Urinary bladder (tissue), 4 donors: ENCODE data around the gene PCBD2. TPM values are rescaled to one million over a fixed set of nuclear protein-coding genes. Genes with fewer than 3 reads are reported as not detected.
"Not testable (repeated sequence)": the region's sequence is repeated elsewhere in the genome, so short reads cannot be mapped to it uniquely, and the experiment has no call there.

Experiments
- DNase-seq: peaks from one replicate; pipeline ENCODE4 v3.0.0-alpha.2; 2015; ENCODE audit errors: extremely low spot score
- H3K27ac ChIP-seq: one replicate; pipeline ENCODE4 v1.5.1; 2013; ENCODE audit warnings: low read depth, mild to moderate bottlenecking, moderate library complexity
- H3K36me3 ChIP-seq: one replicate; pipeline ENCODE4 v1.6.1; 2013; ENCODE audit warnings: mild to moderate bottlenecking, moderate library complexity; ENCODE audit not compliant: insufficient read depth
- H3K4me1 ChIP-seq: one replicate; pipeline ENCODE4 v1.6.1; 2013; ENCODE audit warnings: mild to moderate bottlenecking, moderate library complexity; ENCODE audit not compliant: insufficient read depth
- H3K4me3 ChIP-seq: one replicate; pipeline ENCODE4 v1.5.1; 2013; ENCODE audit warnings: low read depth, low read length
- WGBS: extraction: QIAGEN DNeasy Blood & Tissue Kit; methylation state at CpG from one replicate; pipeline ENCODE4 v1.1.7; 2013; 5-methylcytosine and 5-hydroxymethylcytosine counted together
- polyA plus RNA-seq: library from polyadenylated mRNA; stranded (reverse); fragments of 200-250 nt; gene quantifications from one replicate; pipeline ENCODE4 v1.2.3, GENCODE V29; 2013
- total RNA-seq: library from RNA; depleted of rRNA; stranded (reverse); fragments of >200 nt; gene quantifications from one replicate; pipeline ENCODE4 v1.2.3, GENCODE V29; 2014
- donor health status: healthy with polysubstance abuse.
- donor health status: healthy.

PCBD2 gene
- total and polyA plus RNA-seq, 2 donors, result 5.4 to 11.9 TPM

DNA sequence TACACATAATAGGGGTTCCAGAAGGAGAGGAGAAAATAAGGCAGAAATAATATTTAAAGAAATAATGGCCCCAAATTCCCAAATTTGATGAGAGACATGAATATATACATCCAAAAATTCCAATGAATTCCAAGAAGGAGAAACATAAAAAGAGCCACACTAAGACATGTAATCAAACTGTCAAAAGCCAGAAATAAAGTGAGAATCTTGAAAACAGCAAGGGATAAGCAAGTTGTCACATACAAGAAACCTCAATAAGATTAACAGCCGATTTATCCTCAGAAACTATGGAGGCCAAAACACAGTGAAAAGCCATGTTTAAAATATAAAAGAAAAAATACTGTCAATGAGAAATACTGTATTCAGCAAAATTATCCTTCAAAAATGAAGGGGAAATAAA, 77.3 kb downstream of the PCBD2 start:
- no peak for DNase-seq
- no peak overlapping the region for H3K4me3 ChIP-seq
- H3K36me3 ChIP-seq, result no peaks in the 10 kb centered on the region
- no peaks in the 10 kb centered on the region for H3K4me1 ChIP-seq
- H3K27ac ChIP-seq, result no peak overlapping the region
- 95% methylated on average over 1 of the region's 1 CpG for WGBS

- no peak overlapping the region for H3K27ac ChIP-seq
- WGBS, result 72% methylated on average over 3 of the region's 3 CpGs
- no peak for DNase-seq
- H3K36me3 ChIP-seq, result no peaks in the 10 kb centered on the region
- H3K4me1 ChIP-seq, result no peaks in the 10 kb centered on the region
- no peak overlapping the region for H3K4me3 ChIP-seq
These were observed 84.4 kb downstream of the PCBD2 start for GRCh38 chr5:134989266-134989830.

DNA sequence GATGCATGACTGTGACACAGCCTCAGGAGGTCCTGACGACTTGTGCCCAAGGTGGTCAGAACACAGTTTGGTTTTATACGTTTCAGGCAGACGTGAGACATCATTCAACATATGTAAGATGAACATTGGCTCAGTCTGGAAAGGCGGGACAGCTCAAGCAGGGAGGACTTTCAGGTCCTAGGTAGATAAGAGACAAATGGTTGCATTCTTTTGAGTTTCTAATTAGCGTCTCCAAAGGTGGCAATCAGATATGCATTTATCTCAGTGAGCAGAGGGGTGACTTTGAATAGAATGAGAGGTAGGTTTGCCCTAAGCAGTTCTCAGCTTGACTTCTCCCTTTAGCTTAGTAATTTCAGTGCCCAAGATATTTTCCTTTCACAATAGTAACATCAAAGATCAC, 85.3 kb downstream of the PCBD2 start:
- DNase-seq, H3K27ac ChIP-seq: not testable (repeated sequence)
- 84% methylated on average over 5 of the region's 5 CpGs for WGBS

DNA sequence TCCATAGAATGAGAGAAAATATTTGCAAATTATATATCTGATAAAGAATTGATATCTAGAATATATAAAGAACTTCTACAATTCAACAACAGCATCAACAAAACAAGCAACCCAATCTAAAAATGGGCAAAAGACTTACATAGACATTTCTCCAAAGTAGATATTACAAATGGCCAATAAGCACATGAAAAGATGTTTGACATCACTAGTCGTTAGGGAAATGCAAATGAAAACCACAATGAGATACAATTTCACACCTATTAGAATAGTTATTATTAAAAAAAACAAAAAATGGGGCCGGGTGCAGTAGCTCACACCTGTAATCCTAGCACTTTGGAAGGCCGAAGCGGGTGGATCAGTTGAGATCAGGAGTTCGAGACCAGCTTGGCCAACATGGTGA, 87.2 kb downstream of the PCBD2 start:
- 97% methylated on average over 5 of the region's 5 CpGs for WGBS
- Histone ChIP-seq H3K4me3 (no peak overlapping the region), H3K4me1 (no peaks in the 10 kb centered on the region), H3K36me3 (no peaks in the 10 kb centered on the region), H3K27ac (no peak overlapping the region)
- DNase-seq, result no peak

More for the DNA sequence above, 85.3 kb downstream of the PCBD2 start:
- not testable (repeated sequence) for H3K36me3 ChIP-seq, H3K4me3 ChIP-seq, H3K4me1 ChIP-seq

DNA sequence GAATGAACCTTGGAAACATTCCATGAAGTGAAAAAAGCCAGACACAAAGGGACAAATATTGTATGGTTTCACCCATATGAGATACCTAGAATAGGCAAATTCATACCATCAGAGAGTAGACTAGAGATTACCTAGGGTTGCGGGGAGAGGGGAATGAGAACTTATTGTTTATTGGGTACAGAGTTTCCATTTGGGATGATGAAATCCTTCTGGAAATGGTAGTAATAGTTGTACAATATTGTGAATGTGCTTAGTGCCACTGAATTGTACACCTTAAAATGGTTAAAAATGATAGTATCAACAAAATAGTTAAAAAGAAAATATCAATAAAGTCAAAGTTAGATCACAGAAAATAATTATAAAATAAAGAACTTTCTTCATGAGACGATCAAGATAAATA, 88.2 kb downstream of the PCBD2 start:
- DNase-seq, result no peak
- H3K36me3 ChIP-seq, result no peaks in the 10 kb centered on the region
- H3K4me3 ChIP-seq, result no peak overlapping the region
- H3K27ac ChIP-seq, result no peak overlapping the region
- 93% methylated on average over 2 of the region's 2 CpGs for WGBS
- H3K4me1 ChIP-seq, result no peaks in the 10 kb centered on the region

- no peaks in the 10 kb centered on the region for H3K4me1 ChIP-seq
- no peak overlapping the region for H3K27ac ChIP-seq
- H3K36me3 ChIP-seq, result no peaks in the 10 kb centered on the region
- no peak for DNase-seq
- 77% methylated on average over 2 of the region's 2 CpGs for WGBS
- no peak overlapping the region for H3K4me3 ChIP-seq
These were observed 89.7 kb downstream of the PCBD2 start for GRCh38 chr5:134994560-134995156.

GRCh38 chr5:134995850-134996402, 91.0 kb downstream of the PCBD2 start:
- Histone ChIP-seq H3K27ac (no peak overlapping the region), H3K4me3 (no peak overlapping the region), H3K36me3 (no peaks in the 10 kb centered on the region), H3K4me1 (no peaks in the 10 kb centered on the region)
- DNase-seq, result no peak
- WGBS, result 93% methylated on average over 8 of the region's 8 CpGs

DNA sequence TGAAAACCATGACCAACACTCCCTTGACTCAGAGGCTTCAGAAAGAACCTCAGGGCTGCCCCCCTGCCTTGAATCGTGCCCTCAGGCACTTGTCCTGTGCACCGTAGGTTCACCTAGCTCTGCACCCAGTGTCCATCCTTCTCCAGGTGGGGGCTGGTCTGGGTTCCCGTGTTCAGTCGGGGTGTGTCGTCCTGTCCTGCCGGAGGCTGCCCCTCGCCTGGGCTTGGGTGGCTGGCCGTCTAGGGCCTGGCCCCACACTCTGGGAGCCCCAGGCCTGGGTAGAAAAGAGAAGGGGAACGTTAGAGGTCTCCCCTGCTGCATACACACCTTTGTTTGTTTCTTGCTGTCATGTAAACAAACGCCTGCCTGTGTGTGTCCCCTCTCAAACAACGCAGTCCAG, 92.1 kb downstream of the PCBD2 start:
- Histone ChIP-seq H3K4me3 (no peak overlapping the region), H3K27ac (no peak overlapping the region), H3K4me1 (no peaks in the 10 kb centered on the region), H3K36me3 (no peaks in the 10 kb centered on the region)
- WGBS, result 75% methylated on average over 11 of the region's 11 CpGs
- DNase-seq, result no peak

- not testable (repeated sequence) for H3K4me1 ChIP-seq, H3K27ac ChIP-seq, H3K4me3 ChIP-seq, DNase-seq, H3K36me3 ChIP-seq
- WGBS, result 86% methylated on average over 5 of the region's 5 CpGs
These were observed 93.1 kb downstream of the PCBD2 start for GRCh38 chr5:134998068-134998467.

GRCh38 chr5:135004376-135004775, 99.4 kb downstream of the PCBD2 start:
- WGBS, result 96% methylated on average over 3 of the region's 3 CpGs
- no peaks in the 10 kb centered on the region for H3K4me1 ChIP-seq
- DNase-seq, result no peak
- no peaks in the 10 kb centered on the region for H3K36me3 ChIP-seq
- no peak overlapping the region for H3K27ac ChIP-seq
- no peak overlapping the region for H3K4me3 ChIP-seq

DNA sequence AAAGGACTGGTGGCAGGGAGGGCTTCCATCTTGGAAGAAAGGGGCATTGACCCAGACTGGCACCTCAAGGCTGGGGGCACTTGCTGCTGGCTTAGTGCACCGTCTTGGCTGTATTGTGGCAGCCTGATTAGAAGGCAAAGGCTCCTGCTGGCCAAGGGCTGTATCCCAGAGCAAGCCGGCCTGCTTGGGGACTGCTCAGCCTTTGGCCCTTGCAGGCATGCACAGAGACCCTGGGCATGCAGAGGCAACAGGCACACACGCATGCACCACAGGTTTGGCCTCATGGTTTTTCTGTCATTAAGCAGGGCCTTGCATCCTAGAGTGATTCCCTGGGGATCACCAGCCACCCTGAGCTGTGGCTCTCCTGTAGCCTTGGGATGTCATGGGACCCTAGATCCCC, 100.1 kb downstream of the PCBD2 start:
- Histone ChIP-seq H3K36me3 (no peaks in the 10 kb centered on the region), H3K4me3 (no peak overlapping the region), H3K4me1 (no peaks in the 10 kb centered on the region), H3K27ac (no peak overlapping the region)
- DNase-seq, result no peak
- 97% methylated on average over 3 of the region's 3 CpGs for WGBS

- no peak for DNase-seq
- H3K4me1 ChIP-seq, result no peaks in the 10 kb centered on the region
- no peak overlapping the region for H3K27ac ChIP-seq
- H3K36me3 ChIP-seq, result no peaks in the 10 kb centered on the region
- 94% methylated on average over 9 of the region's 9 CpGs for WGBS
- H3K4me3 ChIP-seq, result no peak overlapping the region
These were observed 102.4 kb downstream of the PCBD2 start for GRCh38 chr5:135007305-135007704.

- H3K36me3 ChIP-seq, result no peaks in the 10 kb centered on the region
- no peak for DNase-seq
- H3K27ac ChIP-seq, result no peak overlapping the region
- 89% methylated on average over 11 of the region's 11 CpGs for WGBS
- no peaks in the 10 kb centered on the region for H3K4me1 ChIP-seq
- H3K4me3 ChIP-seq, result no peak overlapping the region
These were observed 102.9 kb downstream of the PCBD2 start for GRCh38 chr5:135007749-135008363.

- WGBS, result 94% methylated on average over 8 of the region's 8 CpGs
- DNase-seq, result no peak
- no peak overlapping the region for H3K4me3 ChIP-seq
- H3K36me3 ChIP-seq, result no peaks in the 10 kb centered on the region
- H3K4me1 ChIP-seq, result no peaks in the 10 kb centered on the region
- H3K27ac ChIP-seq, result no peak overlapping the region
These were observed 103.6 kb downstream of the PCBD2 start for GRCh38 chr5:135008556-135008955.
